K562 (cell line): ENCODE results near the gene LIF. TPM values are rescaled to one million over a fixed set of nuclear protein-coding genes. Genes with fewer than 3 reads are reported as not detected.

Experiments
- ARHGAP35 ChIP-seq: fragments of 450-650 bp; IDR thresholded peaks from 2 replicates; pipeline ENCODE4 v1.6.1; 2018; ENCODE audit not compliant: partially characterized antibody
- BCLAF1 ChIP-seq, 2 experiments: fragments of 450-650 bp in 1 of 2; IDR thresholded peaks; 2 replicates each; pipeline ENCODE4 v1.6.1; 2011 to 2017; ENCODE audit warnings: low read depth in 2 of 2, antibody characterized with exemption in 1 of 2, borderline replicate concordance in 1 of 2, low read length in 1 of 2, mild to moderate bottlenecking in 1 of 2, mixed read lengths in 1 of 2; ENCODE audit not compliant: control insufficient read depth in 1 of 2
- CREB1 ChIP-seq, 2 experiments: sonication (generic) in 1 of 2; formaldehyde crosslinking in 1 of 2; IDR thresholded peaks; 2 replicates each; pipeline versions ENCODE4 v1.6.1 to v1.8.0; 2012 to 2022; ENCODE audit warnings: inconsistent platforms in 1 of 2, mild to moderate bottlenecking in 1 of 2, missing genetic modification reagents in 1 of 2, moderate library complexity in 1 of 2
- CTBP1 ChIP-seq: fragments of 450-650 bp; IDR thresholded peaks from 2 replicates; pipeline ENCODE4 v1.6.1; 2016; ENCODE audit warnings: borderline replicate concordance
- ETV6 ChIP-seq, 3 experiments: fragments of 150-350 bp in 1 of 3; sonication (generic) in 1 of 3; formaldehyde crosslinking in 1 of 3; IDR thresholded peaks; 2 replicates each; pipeline versions ENCODE4 v1.6.1 to v1.8.0; 2014 to 2022; ENCODE audit warnings: borderline replicate concordance in 2 of 3, low read depth in 2 of 3, antibody characterized with exemption in 1 of 3, low read length in 1 of 3, mild to moderate bottlenecking in 1 of 3, missing genetic modification reagents in 1 of 3
- HOXB6 ChIP-seq: fragments of 250-450 bp; sonication (Bioruptor Pico); IDR thresholded peaks from 2 replicates; pipeline ENCODE4 v1.5.1; 2022; ENCODE audit warnings: mild to moderate bottlenecking, borderline replicate concordance
- IRF2 ChIP-seq: sonication (generic); formaldehyde crosslinking; IDR thresholded peaks from 2 replicates; pipeline ENCODE4 v1.8.1; 2022; ENCODE audit warnings: mild to moderate bottlenecking, missing genetic modification reagents
- KLF1 ChIP-seq: fragments of 450-650 bp; IDR thresholded peaks from 2 replicates; pipeline ENCODE4 v1.6.1; 2016; ENCODE audit warnings: missing genetic modification characterization, missing compliant biosample characterization
- MECOM ChIP-seq: fragments of 250-450 bp; sonication (Bioruptor Pico); IDR thresholded peaks from 2 replicates; pipeline ENCODE4 v1.8.0; 2022; ENCODE audit warnings: inconsistent platforms
- NELFE ChIP-seq: IDR thresholded peaks from 2 replicates; pipeline ENCODE4 v1.6.1; 2011; ENCODE audit warnings: mild to moderate bottlenecking; ENCODE audit not compliant: insufficient read depth, insufficient read length
- NR2C2 ChIP-seq, 2 experiments: fragments of 200-800 bp in 1 of 2; sonication (Bioruptor generic) in 1 of 2; sonication (generic) in 1 of 2; formaldehyde crosslinking in 1 of 2; IDR thresholded peaks; 2 replicates each; pipeline versions ENCODE4 v1.6.1 to v1.8.0; 2016 to 2022; ENCODE audit warnings: mild to moderate bottlenecking in 1 of 2, missing compliant biosample characterization in 1 of 2, missing genetic modification characterization in 1 of 2, missing genetic modification reagents in 1 of 2
- PRMT5 ChIP-seq: sonication (generic); formaldehyde crosslinking; IDR thresholded peaks from 2 replicates; pipeline ENCODE4 v1.5.0; 2020; ENCODE audit warnings: missing genetic modification reagents
- SETDB1 ChIP-seq: IDR thresholded peaks from one replicate; pipeline ENCODE4 v1.6.1; 2012; ENCODE audit warnings: low read length, control low read depth, inconsistent platforms
- SMAD2 ChIP-seq: fragments of 150-350 bp; IDR thresholded peaks from 2 replicates; pipeline ENCODE4 v1.6.1; 2014; ENCODE audit warnings: low read depth, mild to moderate bottlenecking, low read length
- SNAPC5 ChIP-seq: fragments of 250-450 bp; sonication (Bioruptor Pico); IDR thresholded peaks from 2 replicates; pipeline ENCODE4 v1.8.0; 2021; ENCODE audit warnings: moderate library complexity, mild to moderate bottlenecking, inconsistent platforms
- SRSF9 ChIP-seq: fragments of 200-400 bp; formaldehyde crosslinking; IDR thresholded peaks from 2 replicates; pipeline ENCODE4 v1.6.1; 2017; ENCODE audit warnings: low read depth, low read length, borderline replicate concordance
- STAT5A ChIP-seq: IDR thresholded peaks from 2 replicates; pipeline ENCODE4 v1.6.1; 2012; ENCODE audit warnings: low read length, inconsistent platforms, borderline replicate concordance
- ZBTB26 ChIP-seq: fragments of 450-650 bp; formaldehyde crosslinking; IDR thresholded peaks from 2 replicates; pipeline ENCODE4 v1.4.0; 2022; ENCODE audit warnings: missing genetic modification characterization
- ZNF143 ChIP-seq: sonication (generic); formaldehyde crosslinking; IDR thresholded peaks from 2 replicates; pipeline ENCODE4 v1.9.0; 2022; ENCODE audit warnings: mild to moderate bottlenecking, missing genetic modification reagents
- ZNF511 ChIP-seq: sonication (generic); formaldehyde crosslinking; IDR thresholded peaks from 2 replicates; pipeline ENCODE4 v1.8.0; 2022; ENCODE audit warnings: mild to moderate bottlenecking, missing genetic modification reagents
- polyA plus RNA-seq, 8 experiments: library from polyadenylated mRNA; depleted of rRNA in 4 of 8; stranded (reverse) in 5 of 8; unstranded in 3 of 8; fragments of >200 nt; fragmentation: Nextera tagmentation in 2 of 8; fragmentation: Illumina TruSeq in 1 of 8; extraction: Ambion mirVana in 2 of 8; extraction: Trizol in 1 of 8; gene quantifications; 2 replicates each; pipeline versions ENCODE4 v1.2.1 to v1.2.3, GENCODE V29; 2011 to 2014; ENCODE audit warnings: inconsistent platforms in 1 of 8, missing spikeins in 1 of 8
- total RNA-seq, 7 experiments: library from RNA; depleted of rRNA in 6 of 7; stranded (reverse); fragments of >200 nt in 6 of 7; fragmentation: Illumina TruSeq in 2 of 7; extraction: Trizol in 2 of 7; gene quantifications; 2 replicates each; pipeline versions ENCODE4 v1.2.1 to v1.2.3, GENCODE V29; 2011 to 2021; ENCODE audit warnings: low replicate concordance in 1 of 7

LIF gene
- total and polyA plus RNA-seq, 9 of the 15 experiments (the other 6 are each of a cell fraction or from before 2014, with no cell fraction given): 0.05 to 0.39 (median 0.18) TPM; not detected in 3

GRCh38 chr22:30216710-30217109, 29.8 kb downstream of the LIF start (continued):
- TF ChIP-seq BCLAF1 (IDR thresholded peaks at IDR 0.05; ENCODE audit: borderline replicate concordance in 1 of 2, control insufficient read depth in 1 of 2, low read depth in 2 of 2, low read length in 1 of 2) (no peak), IRF2 (CRISPR knock-in tag) (no peak), HOXB6 (CRISPR knock-in tag) (no peak), PRMT5 (CRISPR knock-in tag) (no peak), MECOM (CRISPR knock-in tag) (peak; percentile 67), ZNF511 (CRISPR knock-in tag) (no peak), NELFE (no peak), STAT5A (peak; percentile 95), SNAPC5 (no peak), ZBTB26 (no peak), NR2C2 (CRISPR knock-in tag; IDR thresholded peaks at IDR 0.05) (no peak), NR2C2 (tag; IDR thresholded peaks at IDR 0.05) (no peak), ZNF143 (CRISPR knock-in tag) (no peak), SMAD2 (no peak), SETDB1 (no peak), CTBP1 (peak; percentile 88; the same call in 1 of the 2 replicates), CREB1 (IDR thresholded peaks at IDR 0.05) (peak; percentile 55; the same call in 1 of the 2 replicates), CREB1 (CRISPR knock-in tag; IDR thresholded peaks at IDR 0.05) (peak; percentile 35; the same call in 1 of the 2 replicates), ARHGAP35 (no peak), KLF1 (no peak), ETV6 (IDR thresholded peaks at IDR 0.05; ENCODE audit: borderline replicate concordance in 1 of 2, low read depth in 2 of 2, low read length in 1 of 2) (no peak), ETV6 (CRISPR knock-in tag; IDR thresholded peaks at IDR 0.05; ENCODE audit: borderline replicate concordance) (no peak), SRSF9 (no peak)
